Neural cell (in vitro differentiated cells): ENCODE data around the gene TAGLN3.

Source experiments
- CTCF ChIP-seq: fragments of 450-650 bp; IDR thresholded peaks from 2 replicates; pipeline ENCODE4 v1.5.1; 2014; ENCODE audit warnings: antibody characterized with exemption, mild to moderate bottlenecking, moderate library complexity; ENCODE audit not compliant: poor library complexity, severe bottlenecking
- EP300 ChIP-seq: fragments of 450-650 bp; conservative IDR thresholded peaks from 2 replicates; pipeline ENCODE4 v1.6.1; 2014; ENCODE audit warnings: antibody characterized with exemption, mild to moderate bottlenecking, moderate library complexity; ENCODE audit not compliant: poor library complexity, severe bottlenecking
- SMC3 ChIP-seq: fragments of 450-650 bp; conservative IDR thresholded peaks from 2 replicates; pipeline ENCODE4 v1.6.1; 2014; ENCODE audit warnings: antibody characterized with exemption, mild to moderate bottlenecking, moderate library complexity; ENCODE audit not compliant: poor library complexity

DNA sequence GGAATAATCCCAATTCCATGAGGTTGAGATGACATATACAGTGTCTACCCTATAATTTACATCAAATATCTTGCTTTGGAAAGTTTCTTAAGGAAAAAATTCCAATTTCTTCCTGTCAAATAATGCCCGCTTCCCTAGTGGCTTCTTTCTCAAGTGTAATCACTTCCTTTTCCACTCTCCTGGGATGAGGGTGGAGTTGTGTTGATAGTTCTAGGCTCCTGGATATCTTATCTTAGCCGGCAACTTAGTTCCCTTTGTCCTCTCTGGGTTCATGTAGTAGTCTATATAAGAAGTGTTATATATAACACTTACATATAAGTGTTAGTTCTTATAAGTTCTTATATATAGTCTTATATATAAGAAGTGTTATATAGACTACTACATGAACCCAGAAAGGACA is 10.9 kb downstream of the TAGLN3 start:
- no peak for TF ChIP-seq CTCF
- TF ChIP-seq SMC3, result no peak
- no peak for TF ChIP-seq EP300
